ENCODE data around the gene KAZN. TPM values are rescaled to one million over a fixed set of nuclear protein-coding genes. Genes with fewer than 3 reads are reported as not detected.

The KAZN gene
- total and polyA plus RNA-seq, 2 of the 8 experiments (the other 6 are each of a cell fraction or from before 2014, with no cell fraction given) = 3.7 to 11.8 TPM

- TF ChIP-seq BCL11A (IDR thresholded peaks at IDR 0.05; ENCODE audit: low read depth in 2 of 2, low read length in 2 of 2) (no peak), ZNF274 (IDR thresholded peaks at IDR 0.05; ENCODE audit: borderline replicate concordance, extremely low read depth, low read length) (no peak), FOSL1 (IDR thresholded peaks at IDR 0.05; ENCODE audit: insufficient read depth, low read depth, low read length) (no peak), PHF8 (conservative IDR thresholded peaks at IDR 0.05; ENCODE audit: low read depth, low read length) (no peak)
Measured at GRCh38 chr1:15048437-15048980, 450.0 kb downstream of the KAZN start (continued).
